RKO (cell line): ENCODE measurements around the gene ZDHHC4.
"Not testable (repeated sequence)": the region's sequence is repeated elsewhere in the genome, so short reads cannot be mapped to it uniquely, and the experiment has no call there.

ENCODE experiments used
- DNase-seq: peaks from one replicate; pipeline ENCODE4 v3.0.0-alpha.2; 2016; ENCODE audit warnings: low spot score

Gene ZDHHC4

GRCh38 chr7:6607651-6608051 is 30.4 kb downstream of the ZDHHC4 start:
- DNase-seq, result no peak

DNA sequence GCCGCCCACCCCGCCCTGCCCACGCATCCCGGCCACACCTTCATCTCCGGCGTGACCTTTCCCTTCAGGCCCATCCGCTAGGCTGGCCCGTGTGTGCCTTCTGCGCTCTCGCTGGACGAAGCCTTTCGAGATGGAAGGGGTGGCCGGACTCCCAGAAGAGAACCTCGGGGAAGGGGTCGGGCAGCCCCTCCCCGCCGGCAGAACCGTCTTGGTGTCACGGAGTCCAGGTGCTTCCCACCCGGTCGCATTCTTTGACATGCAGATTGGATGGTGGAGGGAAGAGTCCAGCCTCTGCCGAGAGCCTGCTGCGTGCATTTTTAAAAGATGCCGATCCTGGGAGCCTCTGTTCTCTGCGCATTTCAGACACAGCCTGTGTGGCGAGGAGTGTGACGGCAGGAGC is 30.8 kb downstream of the ZDHHC4 start:
- DNase-seq, result no peak

DNA sequence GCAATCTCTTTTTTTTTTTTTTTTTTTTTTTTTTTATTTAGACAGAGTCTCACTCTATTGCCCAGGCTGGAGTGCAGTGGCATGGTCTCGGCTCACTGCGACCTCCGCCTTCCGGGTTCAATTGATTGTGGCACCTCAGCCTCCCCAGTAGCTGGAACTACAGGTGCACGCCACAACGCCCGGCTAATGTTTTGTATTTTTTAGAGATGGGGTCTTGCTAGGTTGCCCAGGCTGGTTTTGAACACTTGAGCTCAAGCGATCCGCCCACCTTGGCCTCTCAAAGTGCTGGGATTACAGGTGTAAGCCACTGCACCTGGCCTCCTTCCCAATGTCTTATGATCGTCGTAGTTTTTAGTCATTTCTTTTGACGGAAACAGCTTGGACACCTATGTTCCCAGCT is 31.5 kb downstream of the ZDHHC4 start:
- no peak for DNase-seq

GRCh38 chr7:6612819-6613218 is 35.6 kb downstream of the ZDHHC4 start:
- DNase-seq, result no peak

- DNase-seq, result no peak
These were observed 36.5 kb downstream of the ZDHHC4 start for GRCh38 chr7:6613706-6614105.

GRCh38 chr7:6614953-6615722 is 37.9 kb downstream of the ZDHHC4 start, which contains the start of gene ZNF853:
TSS of gene ZNF853 (plus strand) at chr7:6615610. CDS start at chr7:6616175, 565 bp downstream.
- DNase-seq, result no peak

DNA sequence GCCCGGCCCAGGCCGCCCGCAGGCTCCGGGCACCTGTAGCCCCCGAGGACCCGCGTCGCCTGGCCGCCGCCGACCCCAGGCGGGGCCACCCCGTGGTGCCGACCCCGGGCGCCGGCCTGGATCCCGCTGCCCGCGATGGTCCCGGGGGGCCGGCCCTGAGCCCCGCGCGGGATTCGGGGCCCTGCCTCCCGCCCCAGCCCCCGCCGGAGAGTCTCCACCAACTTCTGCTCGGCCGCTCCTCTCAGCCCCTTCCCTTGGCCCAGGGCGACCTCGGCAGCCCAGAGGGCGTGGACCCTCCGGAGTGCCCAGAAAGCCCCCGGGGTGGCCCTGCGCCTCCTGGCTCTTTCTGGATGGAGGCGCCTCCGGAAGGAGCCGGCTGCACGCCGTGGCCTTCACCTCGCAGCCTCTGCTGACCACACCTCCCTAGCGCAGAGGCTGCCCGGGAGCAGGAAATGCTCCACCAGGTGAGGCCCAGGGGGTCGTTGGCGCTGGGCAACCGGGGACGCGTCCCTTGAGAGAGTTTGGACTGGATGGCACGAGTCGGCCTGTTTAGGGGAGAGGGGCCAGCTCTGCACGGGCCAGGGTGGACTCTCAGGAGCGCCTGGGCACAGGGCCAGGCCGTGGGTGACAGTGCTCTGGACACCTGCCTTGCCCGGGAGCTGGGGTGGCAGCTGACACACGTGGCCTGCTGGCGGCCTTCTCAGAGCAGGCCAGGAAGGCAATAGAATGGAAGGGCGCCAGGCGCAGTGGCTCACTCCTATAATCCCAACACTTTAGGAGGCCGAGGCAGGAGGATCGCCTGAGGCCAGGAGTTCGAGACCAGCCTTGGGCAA is 38.7 kb downstream of the ZDHHC4 start:
- no peak for DNase-seq

GRCh38 chr7:6616854-6617643 is 39.8 kb downstream of the ZDHHC4 start:
- no peak for DNase-seq

DNA sequence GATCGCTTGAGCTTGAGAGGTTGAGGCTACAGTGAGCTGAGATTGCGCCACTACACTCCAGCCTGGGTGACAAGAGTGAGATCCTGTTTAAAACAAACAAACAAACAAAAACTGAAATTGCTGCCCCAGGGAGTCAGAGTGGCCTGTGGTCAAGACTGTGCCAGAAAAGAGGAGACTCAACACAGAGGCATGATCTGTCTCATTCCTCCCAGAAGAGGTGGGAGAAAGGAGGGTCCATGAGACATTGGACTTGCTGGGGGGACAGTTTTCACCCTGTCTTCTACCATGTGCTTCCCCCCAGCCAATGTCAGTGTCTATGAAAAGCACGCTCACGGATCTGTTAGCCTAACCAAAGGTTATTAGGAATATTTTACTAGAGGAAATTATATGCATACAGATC is 41.4 kb downstream of the ZDHHC4 start:
- DNase-seq, result no peak

DNA sequence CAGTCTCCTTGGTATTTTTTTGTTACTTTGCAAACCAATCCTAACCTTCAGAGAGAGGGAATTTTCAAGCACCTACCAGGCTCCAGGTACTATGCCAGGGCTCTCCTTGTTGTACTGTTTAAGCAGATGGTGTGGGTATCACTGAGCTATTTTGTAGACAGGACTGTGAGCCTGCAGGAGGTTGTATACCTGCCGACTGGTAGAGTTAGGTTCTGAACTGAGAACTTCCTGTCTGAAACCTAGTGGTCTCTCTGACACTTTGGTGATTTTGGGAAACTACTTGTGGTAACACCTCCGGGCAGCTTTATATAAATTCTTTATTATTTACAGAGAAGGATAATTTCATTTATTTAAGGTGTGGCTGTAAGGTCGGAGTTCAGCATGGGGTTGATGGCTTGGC is 42.7 kb downstream of the ZDHHC4 start:
- DNase-seq, result no peak

GRCh38 chr7:6621195-6622133 is 44.2 kb downstream of the ZDHHC4 start:
- no peak for DNase-seq

GRCh38 chr7:6622134-6622710 is 45.0 kb downstream of the ZDHHC4 start:
- DNase-seq, result no peak

DNA sequence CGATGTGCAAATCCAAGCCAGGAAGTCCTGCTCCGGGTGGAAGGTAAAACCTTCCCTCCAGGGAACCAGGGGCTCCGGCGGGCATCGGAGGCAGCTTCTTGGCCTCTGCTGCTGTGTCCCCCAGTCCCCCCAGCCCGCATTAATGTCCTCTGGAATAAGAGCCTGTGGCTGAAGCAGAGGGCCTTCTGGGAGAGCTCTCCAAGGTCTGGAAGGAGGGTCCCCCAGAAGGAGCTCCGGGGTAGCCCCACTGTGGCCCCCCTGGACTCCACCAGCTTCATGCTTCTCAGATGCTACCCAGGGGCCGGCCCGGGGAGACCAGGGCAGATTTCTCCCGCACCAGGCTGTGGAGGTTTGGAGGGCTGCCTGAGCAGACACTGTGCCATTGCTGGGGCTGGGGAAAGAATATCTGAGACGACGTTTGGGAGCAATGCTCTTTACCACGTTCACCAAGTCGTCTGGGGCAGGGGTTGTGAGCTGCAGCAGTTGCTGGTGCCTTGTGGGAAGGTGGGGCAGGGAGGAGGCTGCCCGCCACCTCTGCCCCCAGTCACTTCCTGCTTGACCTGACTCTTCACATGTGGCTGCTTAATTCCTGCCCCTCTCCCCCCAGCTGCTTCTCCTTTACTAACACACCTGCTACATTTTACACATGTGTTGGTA is 46.5 kb downstream of the ZDHHC4 start:
- no peak for DNase-seq

DNA sequence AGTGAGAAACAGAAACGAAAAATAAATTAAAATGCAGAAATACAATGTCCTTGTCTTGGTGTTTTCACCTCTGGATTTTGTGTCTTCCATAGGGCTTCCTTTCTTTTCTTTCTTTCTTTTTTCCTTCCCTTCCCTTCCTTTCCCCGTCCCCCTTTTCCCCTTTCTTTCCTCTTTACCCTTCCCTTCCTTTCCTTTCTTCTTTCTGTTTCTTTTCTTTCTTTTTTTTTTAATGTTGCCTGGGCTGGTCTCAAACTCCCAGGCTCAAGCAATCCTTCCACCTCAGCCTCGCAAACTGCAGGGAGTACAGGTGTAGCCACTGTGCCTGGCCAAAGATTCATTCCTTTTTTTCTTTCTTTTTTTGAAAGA is 47.0 kb downstream of the ZDHHC4 start:
- no peak for DNase-seq

DNA sequence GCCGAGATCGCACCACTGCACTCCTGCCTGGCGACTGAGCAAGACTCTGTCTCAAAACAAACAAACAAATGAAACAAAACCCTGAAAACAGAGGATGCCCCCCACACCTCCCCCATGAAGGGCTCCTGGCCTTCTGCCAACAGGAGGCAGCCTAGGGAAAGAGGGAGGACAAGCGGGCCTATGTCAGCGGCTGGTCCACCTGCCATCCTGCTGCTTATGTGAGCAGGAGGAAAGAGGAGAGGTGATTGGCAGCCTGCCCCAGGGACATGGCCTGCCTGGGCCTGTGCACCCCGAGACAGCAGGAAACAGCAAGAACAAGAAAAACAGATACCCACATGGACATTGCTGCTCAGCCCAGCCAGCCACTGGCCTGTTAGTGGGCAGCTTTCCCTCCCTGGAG is 50.8 kb downstream of the ZDHHC4 start:
- DNase-seq, result no peak

DNA sequence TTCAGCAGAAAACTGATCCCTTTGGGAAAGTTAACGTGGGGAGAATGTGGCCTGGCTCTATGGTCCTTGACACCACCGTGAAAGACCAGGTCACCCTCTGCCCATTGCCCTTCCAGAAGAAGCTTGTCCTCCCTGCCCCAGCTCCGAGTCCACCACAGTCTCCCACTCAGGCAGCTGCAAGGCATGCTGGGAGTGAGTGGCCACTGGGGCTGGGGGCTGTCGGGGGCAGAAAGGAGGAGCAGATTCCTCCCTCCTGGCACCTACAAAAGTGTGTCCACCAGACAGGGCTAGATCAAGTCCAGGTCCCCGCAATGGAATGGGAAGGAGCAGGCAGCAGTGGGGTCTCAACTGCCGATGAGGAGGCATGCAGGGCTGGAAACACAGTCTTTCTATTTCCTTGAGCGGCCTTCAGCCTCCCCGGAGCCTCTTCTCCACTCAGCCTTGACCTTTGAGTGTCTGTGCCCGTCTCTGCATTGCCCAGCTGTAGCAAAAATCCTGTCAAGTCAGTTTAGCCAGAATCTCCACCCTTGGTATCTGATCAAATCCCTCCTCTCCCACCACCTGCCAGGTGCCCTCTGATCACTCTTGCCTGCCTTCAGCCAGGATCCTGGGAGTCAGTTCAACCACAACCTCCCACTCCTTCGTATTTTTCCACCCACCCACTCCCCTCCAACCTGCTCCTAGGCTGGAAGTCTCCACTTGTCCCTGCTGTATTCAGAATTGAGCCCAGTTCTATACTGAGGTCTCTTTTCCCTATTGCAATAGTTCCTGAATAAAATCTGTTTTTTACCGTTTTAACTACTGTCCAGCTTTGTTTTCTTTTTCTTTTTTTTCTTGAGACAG is 53.0 kb downstream of the ZDHHC4 start:
- DNase-seq, result no peak

DNA sequence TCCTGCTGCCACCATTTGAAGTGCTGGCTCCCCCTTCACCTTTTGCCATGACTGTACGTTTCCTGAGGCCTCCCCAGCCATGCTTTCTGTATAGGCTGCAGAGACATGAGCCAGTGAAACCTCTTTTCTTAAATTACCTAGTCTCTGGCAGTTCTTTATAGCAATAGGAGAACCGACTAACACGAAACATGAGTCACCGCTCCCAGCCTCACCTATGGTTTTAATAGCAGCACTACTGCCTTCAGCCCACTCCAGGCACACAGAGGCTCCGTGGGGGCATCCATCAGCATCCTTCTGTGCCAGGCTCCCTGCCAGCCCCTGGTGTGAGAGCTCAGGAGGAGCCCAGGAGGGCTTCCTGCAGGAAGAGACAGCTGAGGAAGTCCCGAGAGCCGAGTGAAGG is 54.4 kb downstream of the ZDHHC4 start:
- no peak for DNase-seq

DNA sequence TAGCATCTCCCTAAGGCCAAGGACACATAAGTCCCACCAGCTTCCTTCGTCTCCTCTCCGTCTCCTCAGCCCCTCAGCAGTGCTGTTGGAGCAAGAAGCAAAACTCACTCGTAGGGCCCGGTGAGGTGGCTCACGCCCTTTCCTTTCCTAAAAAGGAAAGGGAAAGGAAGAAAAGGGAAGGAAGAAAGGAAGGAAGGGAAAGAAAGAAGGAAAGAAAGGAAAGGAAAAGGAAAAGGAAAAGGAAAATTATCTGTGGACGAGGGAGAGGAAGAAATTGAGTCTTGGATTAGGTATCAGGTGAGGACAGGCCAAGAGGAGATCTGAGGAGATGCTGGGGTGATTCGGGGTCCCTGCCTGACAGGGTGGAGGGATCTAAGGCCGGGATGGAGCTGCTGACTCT is 56.8 kb downstream of the ZDHHC4 start:
- no peak for DNase-seq

DNA sequence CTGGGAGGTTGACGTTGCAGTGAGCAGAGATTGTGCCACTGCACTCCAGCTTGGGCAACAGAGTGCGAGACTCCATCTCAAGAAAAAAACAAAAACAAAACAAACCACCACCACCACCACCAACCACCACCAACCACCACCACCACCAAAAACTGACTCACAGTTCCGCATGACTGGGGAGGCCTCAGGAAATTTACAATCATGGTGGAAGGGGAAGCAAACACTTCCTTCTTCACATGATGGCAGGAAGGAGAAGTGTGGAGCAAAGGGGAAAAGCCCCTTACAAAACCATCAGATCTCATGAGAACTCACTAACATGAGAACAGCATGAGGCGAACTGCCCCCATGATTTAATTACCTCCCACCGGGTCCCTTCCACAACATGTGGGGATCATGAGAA is 57.7 kb downstream of the ZDHHC4 start:
- DNase-seq, result not testable (repeated sequence)
